ENCODE data around the gene INPP5D. TPM values are rescaled to one million over a fixed set of nuclear protein-coding genes. Genes with fewer than 3 reads are reported as not detected.

INPP5D gene
- total RNA-seq, 1 donor: under 0.01 TPM

DNA sequence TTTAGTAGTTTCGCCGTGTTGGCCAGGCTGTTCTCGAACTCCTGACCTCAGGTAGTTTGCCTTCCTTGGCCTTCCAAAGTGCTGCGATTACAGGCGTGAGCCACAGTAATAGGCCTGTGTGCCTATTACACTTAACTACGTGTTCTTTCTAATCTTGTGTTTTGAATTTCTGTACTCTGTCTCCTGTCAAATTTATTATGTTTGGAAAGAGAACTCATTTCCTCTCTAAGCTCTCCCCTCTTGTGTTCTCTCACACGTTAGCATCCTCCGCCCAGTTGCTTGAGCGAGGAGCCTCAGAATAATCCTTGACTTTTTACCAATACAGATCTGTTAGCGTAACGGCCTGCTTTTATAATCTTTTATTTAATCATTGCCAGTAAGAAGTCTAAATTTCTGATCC is 195.0 kb downstream of the INPP5D start:
- Histone ChIP-seq H4K20me1 (ENCODE audit: insufficient read depth, low read length) (peaks cover 30% of the 10 kb centered on the region), H3K27ac (ENCODE audit: low read depth, low read length) (no peak overlapping the region), H3K9me3 (ENCODE audit: low read depth, low read length) (no peaks in the 10 kb centered on the region), H3K27me3 (ENCODE audit: insufficient read depth, low read length) (no peaks in the 10 kb centered on the region), H3K36me3 (ENCODE audit: insufficient read depth, low read length) (peaks cover 29% of the 10 kb centered on the region), H3K4me2 (ENCODE audit: insufficient read depth, low read length) (no peak overlapping the region), H2AFZ (ENCODE audit: low read length) (no peak overlapping the region), H3K4me1 (ENCODE audit: insufficient read depth, low read length) (peaks cover 13% of the 10 kb centered on the region), H3K79me2 (ENCODE audit: insufficient read depth, low read length) (peaks cover 73% of the 10 kb centered on the region), H3K4me3 (ENCODE audit: insufficient read depth, low read length) (no peak overlapping the region)
- TF ChIP-seq CTCF (IDR thresholded peaks at IDR 0.05; ENCODE audit: extremely low read depth, low read depth, low read length): no peak
- no peak for DNase-seq (ENCODE audit: insufficient read length, low spot score, missing footprints)

- no peaks in the 10 kb centered on the region for H3K27me3 ChIP-seq (ENCODE audit: insufficient read depth, low read length)
- no peak overlapping the region for H3K27ac ChIP-seq (ENCODE audit: low read depth, low read length)
- H4K20me1 ChIP-seq (ENCODE audit: insufficient read depth, low read length): peaks cover 34% of the 10 kb centered on the region
- no peak overlapping the region for H3K4me2 ChIP-seq (ENCODE audit: insufficient read depth, low read length)
- peaks cover 13% of the 10 kb centered on the region for H3K4me1 ChIP-seq (ENCODE audit: insufficient read depth, low read length)
- TF ChIP-seq CTCF (IDR thresholded peaks at IDR 0.05; ENCODE audit: extremely low read depth, low read depth, low read length): no peak
- DNase-seq (ENCODE audit: insufficient read length, low spot score, missing footprints): peak; percentile 85
- peaks cover 79% of the 10 kb centered on the region for H3K79me2 ChIP-seq (ENCODE audit: insufficient read depth, low read length)
- no peak overlapping the region for H2AFZ ChIP-seq (ENCODE audit: low read length)
- no peaks in the 10 kb centered on the region for H3K9me3 ChIP-seq (ENCODE audit: low read depth, low read length)
- H3K4me3 ChIP-seq (ENCODE audit: insufficient read depth, low read length): no peak overlapping the region
- H3K36me3 ChIP-seq (ENCODE audit: insufficient read depth, low read length): peaks cover 36% of the 10 kb centered on the region
Observed at GRCh38 chr2:233256048-233256447, 195.9 kb downstream of the INPP5D start.

Small RNA genes within 50 kb of the gene (small RNA-seq; reads per million reads assigned to genes)
- gene RN7SL32P: not detected

Other genes starting within 250 kb of the INPP5D start
- gene SNORC, start 190.1 kb upstream of the INPP5D start, total RNA-seq: 0.72 and 0.88 TPM in 2 replicates
- gene NGEF, start 47.1 kb upstream of the INPP5D start, total RNA-seq: 4.7 TPM in 1 of 2 replicates, not detected in the other
- not detected in 2 replicates for gene NEU2, start 27.7 kb upstream of the INPP5D start, total RNA-seq
- gene ATG16L1, start 191.3 kb downstream of the INPP5D start, total RNA-seq: 24.2 and 29.3 TPM in 2 replicates
- not detected in 2 replicates for gene SAG, start 247.5 kb downstream of the INPP5D start, total RNA-seq